K562 (cell line): ENCODE data around the gene ADARB2. TPM values are rescaled to one million over a fixed set of nuclear protein-coding genes. Genes with fewer than 3 reads are reported as not detected.

Experiments used
- ATAC-seq: fragments of 200-7000 bp; cut with Tn5 transposase; 3 replicates; pipeline ENCODE4 v1.9.1; 2020; ENCODE audit warnings: moderate library complexity
- BruUV-seq: library from RNA; stranded (reverse); fragments of 400-500 nt; replicated peaks from 2 replicates; lab custom pipeline; 2021; lab: Mats Ljungman, UMichigan
- CTCF ChIA-PET: fragments of 300-600 bp; formaldehyde crosslinking; extraction: SDS; loops from one replicate; lab custom pipeline; 2021; ENCODE audit warnings: low intra/inter-chr PET ratio; lab: Yijun Ruan, JAX
- POLR2A ChIA-PET: fragments of 300-600, 350-650 bp; sonication (Branson Sonifier 250); formaldehyde crosslinking; extraction: SDS; loops from one replicate; lab custom pipeline; 2021; ENCODE audit warnings: antibody characterized with exemption, inconsistent platforms; lab: Yijun Ruan, JAX
- DNase-seq, 4 experiments: peaks; one replicate each; pipeline versions ENCODE4 v3.0.0 to v3.0.0-alpha.2; 2011 to 2018; ENCODE audit warnings: low spot score in 3 of 4, mixed read lengths in 3 of 4; ENCODE audit errors: extremely low read depth in 1 of 4
- FAIRE-seq: peaks from 2 replicates; lab custom pipeline; 2011; peaks lifted over from hg19 to GRCh38; lab: Jason Lieb, UNC
- H2AFZ ChIP-seq: 2 replicates; pipeline ENCODE4 v1.6.0; 2011; ENCODE audit warnings: low read depth, low read length, control low read depth, inconsistent platforms
- H3K27ac ChIP-seq: fragments of 200-600 bp; 3 replicates; pipeline ENCODE4 v1.8.0; 2011; ENCODE audit warnings: low read depth, mild to moderate bottlenecking, control low read depth, inconsistent platforms, low read length, moderate library complexity, mixed read lengths; ENCODE audit errors: extremely low read depth
- H3K27me3 ChIP-seq, 2 experiments: fragments of 300-600 bp in 1 of 2; 2 replicates in 1 of 2; 3 replicates in 1 of 2; pipeline versions ENCODE4 v1.6.0 to v1.8.0; 2011; ENCODE audit warnings: inconsistent platforms in 2 of 2, low read length in 2 of 2, mild to moderate bottlenecking in 1 of 2, mixed read lengths in 1 of 2, moderate library complexity in 1 of 2; ENCODE audit not compliant: control insufficient read depth in 2 of 2, insufficient read depth in 2 of 2
- H3K36me3 ChIP-seq: fragments of 300-600 bp; 3 replicates; pipeline ENCODE4 v1.8.0; 2011; ENCODE audit warnings: mild to moderate bottlenecking, low read length, inconsistent platforms; ENCODE audit not compliant: control insufficient read depth, insufficient read depth
- H3K4me1 ChIP-seq, 2 experiments: fragments of 200-600 bp in 1 of 2; replicated peaks in 1 of 2; 2 replicates in 1 of 2; 3 replicates in 1 of 2; pipeline versions ENCODE4 v1.5.1 to v1.8.0; 2011; ENCODE audit warnings: inconsistent platforms in 2 of 2, low read length in 2 of 2, mild to moderate bottlenecking in 1 of 2, mixed read lengths in 1 of 2, moderate library complexity in 1 of 2; ENCODE audit not compliant: control insufficient read depth in 2 of 2, insufficient read depth in 2 of 2
- H3K4me2 ChIP-seq: 2 replicates; pipeline ENCODE4 v1.6.1; 2011; ENCODE audit warnings: low read length, control low read depth, inconsistent platforms, mixed read lengths; ENCODE audit not compliant: insufficient read depth
- H3K4me3 ChIP-seq: fragments of 200-600 bp; sonication (generic), shearing (Covaris generic); 2 replicates; pipeline ENCODE4 v1.5.1; 2016; ENCODE audit warnings: control low read depth, inconsistent platforms
- H3K79me2 ChIP-seq: fragments of 200-600 bp; 3 replicates; pipeline ENCODE4 v1.8.0; 2011; ENCODE audit warnings: low read length, inconsistent platforms; ENCODE audit not compliant: control insufficient read depth, insufficient read depth
- H3K9ac ChIP-seq, 2 experiments: 2 replicates each; pipeline versions ENCODE4 v1.6.0 to v1.6.1; 2011; ENCODE audit warnings: low read depth in 2 of 2, low read length in 2 of 2, control low read depth in 1 of 2, inconsistent platforms in 1 of 2, mild to moderate bottlenecking in 1 of 2, mixed read lengths in 1 of 2; ENCODE audit not compliant: insufficient read depth in 1 of 2
- H3K9me1 ChIP-seq: one replicate; pipeline ENCODE4 v1.6.0; 2011; ENCODE audit warnings: inconsistent platforms, mild to moderate bottlenecking, low read length, moderate library complexity; ENCODE audit not compliant: control insufficient read depth, insufficient read depth
- H3K9me3 ChIP-seq: replicated peaks from 2 replicates; pipeline ENCODE4 v1.5.1; 2011; ENCODE audit warnings: low read depth, low read length, inconsistent platforms; ENCODE audit not compliant: control insufficient read depth, insufficient read depth
- H4K20me1 ChIP-seq: replicated peaks from 2 replicates; pipeline ENCODE4 v1.6.1; 2011; ENCODE audit warnings: low read length, inconsistent platforms, mixed read lengths; ENCODE audit not compliant: control insufficient read depth, insufficient read depth
- CEBPZ ChIP-seq: fragments of 150-350 bp; IDR thresholded peaks from 2 replicates; pipeline ENCODE4 v1.6.1; 2014; ENCODE audit warnings: low read depth, mild to moderate bottlenecking, low read length, borderline replicate concordance
- COPS2 ChIP-seq: fragments of 450-650 bp; conservative IDR thresholded peaks from 2 replicates; pipeline ENCODE4 v1.6.1; 2016; ENCODE audit warnings: mild to moderate bottlenecking, moderate library complexity
- CTCF ChIP-seq, 3 experiments: IDR thresholded peaks in 2 of 3; conservative IDR thresholded peaks in 1 of 3; 2 replicates each; pipeline ENCODE4 v1.5.1; 2011 to 2012; ENCODE audit warnings: low read length in 3 of 3, mild to moderate bottlenecking in 3 of 3, control low read depth in 2 of 3, improper control_type of control experiment in 1 of 3, inconsistent platforms in 1 of 3, low read depth in 1 of 3, mixed read lengths in 1 of 3, moderate library complexity in 1 of 3; ENCODE audit not compliant: insufficient read depth in 2 of 3
- DLX4 ChIP-seq: fragments of 250-450 bp; sonication (Bioruptor Pico); IDR thresholded peaks from 2 replicates; pipeline ENCODE4 v1.6.1; 2021; ENCODE audit warnings: mild to moderate bottlenecking
- NBN ChIP-seq: fragments of 450-650 bp; IDR thresholded peaks from 2 replicates; pipeline ENCODE4 v1.6.1; 2016; ENCODE audit warnings: low read depth, mild to moderate bottlenecking
- SMAD2 ChIP-seq: fragments of 150-350 bp; IDR thresholded peaks from 2 replicates; pipeline ENCODE4 v1.6.1; 2014; ENCODE audit warnings: low read depth, mild to moderate bottlenecking, low read length
- TCF7L2 ChIP-seq: fragments of 150-350 bp; IDR thresholded peaks from 2 replicates; pipeline ENCODE4 v1.6.1; 2016; ENCODE audit warnings: low read depth, mild to moderate bottlenecking, low read length, moderate library complexity
- ZKSCAN1 ChIP-seq: fragments of 150-350 bp; IDR thresholded peaks from 2 replicates; pipeline ENCODE4 v1.6.1; 2016; ENCODE audit warnings: low read depth, low read length
- ZNF197 ChIP-seq: fragments of 200-800 bp; sonication (Bioruptor generic); IDR thresholded peaks from 2 replicates; pipeline ENCODE4 v1.6.1; 2016; ENCODE audit warnings: low read depth, missing genetic modification characterization, missing compliant biosample characterization
- ZNF695 ChIP-seq: fragments of 450-650 bp; formaldehyde crosslinking; IDR thresholded peaks from 2 replicates; pipeline ENCODE4 v1.4.0; 2020; ENCODE audit warnings: mild to moderate bottlenecking, moderate library complexity
- ZNF830 ChIP-seq: fragments of 250-450 bp; sonication (Bioruptor Pico); IDR thresholded peaks from 2 replicates; pipeline ENCODE4 v1.5.0; 2021; ENCODE audit warnings: mild to moderate bottlenecking
- WGBS: fragments of 100-300 bp; shearing (Covaris generic); methylation state at CpG from one replicate; pipeline ENCODE4 v1.1.6; 2016; ENCODE audit warnings: low coverage, mixed read lengths; ENCODE audit not compliant: insufficient coverage; ENCODE audit errors: missing lambda C conversion rate; 5-methylcytosine and 5-hydroxymethylcytosine counted together
- in situ Hi-C: fragments of 300-500 bp; cut with MboI; formaldehyde crosslinking; loops from 4 replicates; pipeline ENCODE4 v1.15.0; 2018; ENCODE audit warnings: inconsistent platforms, mixed read lengths
- intact Hi-C: fragments of 100-400 bp; cut with micrococcal nuclease; formaldehyde crosslinking; loops from 2 replicates; pipeline ENCODE4 v1.14.2; 2022
- polyA plus RNA-seq, 8 experiments: library from polyadenylated mRNA; depleted of rRNA in 4 of 8; stranded (reverse) in 5 of 8; unstranded in 3 of 8; fragments of >200 nt; fragmentation: Nextera tagmentation in 2 of 8; fragmentation: Illumina TruSeq in 1 of 8; extraction: Ambion mirVana in 2 of 8; extraction: Trizol in 1 of 8; gene quantifications; 2 replicates each; pipeline versions ENCODE4 v1.2.1 to v1.2.3, GENCODE V29; 2011 to 2014; ENCODE audit warnings: inconsistent platforms in 1 of 8, missing spikeins in 1 of 8
- total RNA-seq, 7 experiments: library from RNA; depleted of rRNA in 6 of 7; stranded (reverse); fragments of >200 nt in 6 of 7; fragmentation: Illumina TruSeq in 2 of 7; extraction: Trizol in 2 of 7; gene quantifications; 2 replicates each; pipeline versions ENCODE4 v1.2.1 to v1.2.3, GENCODE V29; 2011 to 2021; ENCODE audit warnings: low replicate concordance in 1 of 7
- TF ChIP-seq, protein P1 (sequence below): fragments of 200-800 bp; sonication (Bioruptor generic); IDR thresholded peaks from 2 replicates; pipeline ENCODE4 v1.6.1; 2017; ENCODE audit warnings: missing genetic modification characterization, missing compliant biosample characterization
- TF ChIP-seq, protein P2 (sequence below): fragments of 450-650 bp; formaldehyde crosslinking; conservative IDR thresholded peaks from 2 replicates; pipeline ENCODE4 v1.4.0; 2022; ENCODE audit warnings: mild to moderate bottlenecking, missing genetic modification characterization

The ADARB2 gene
- total and polyA plus RNA-seq, 9 of the 15 experiments (the other 6 are each of a cell fraction or from before 2014, with no cell fraction given), result not detected

DNA sequence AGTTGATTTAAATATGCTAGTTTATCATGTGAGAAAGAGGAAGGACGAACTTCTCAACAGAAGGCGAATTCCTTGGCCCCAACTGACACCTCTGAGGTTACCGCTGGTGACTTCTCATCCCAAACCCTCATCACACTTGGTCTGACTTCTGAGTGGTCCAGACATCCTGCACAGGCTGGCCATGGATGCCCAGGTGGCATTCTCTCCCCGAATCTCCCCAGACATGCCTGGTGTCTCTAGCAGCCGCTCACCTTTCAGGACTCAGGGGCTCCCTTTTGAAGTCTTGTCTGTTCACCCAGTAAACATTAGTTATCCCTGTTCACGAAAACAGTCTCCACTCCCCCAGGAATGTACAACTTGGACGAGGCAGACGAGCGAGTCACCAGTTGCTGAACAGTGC, 157.7 kb downstream of the ADARB2 start (continued):
- TF ChIP-seq CTCF (IDR thresholded peaks at IDR 0.05 in 2 of 3, conservative IDR thresholded peaks at IDR 0.05 in 1 of 3; ENCODE audit: insufficient read depth in 2 of 3, low read depth in 1 of 3, low read length in 3 of 3), result no peak
- no peak for TF ChIP-seq ZKSCAN1
- no peak for TF ChIP-seq NBN
- TF ChIP-seq SMAD2, result no peak
- TF ChIP-seq, all 486 proteins: peak for 0

- POLR2A ChIA-PET, result no interaction called here
- Histone ChIP-seq H3K9me3 (no peaks in the 10 kb centered on the region), H3K36me3 (no peaks in the 10 kb centered on the region), H3K27ac (no peak overlapping the region), H3K79me2 (no peaks in the 10 kb centered on the region), H3K27me3 (peaks cover 3 to 20% of the 10 kb centered on the region in 2 experiments; a peak in 4 of 5 replicates), H3K4me2 (no peak overlapping the region), H4K20me1 (peaks cover 5% of the 10 kb centered on the region; the same call in 1 of the 2 replicates), H3K9ac (no peak overlapping the region), H3K4me1 (no peaks in the 10 kb centered on the region), H2AFZ (no peak overlapping the region), H3K4me3 (no peak overlapping the region), H3K9me1 (no peaks in the 10 kb centered on the region)
- 2% methylated on average over 7 of the region's 7 CpGs for WGBS
- in situ Hi-C loops, result no loop called here
- CTCF ChIA-PET, result no interaction called here
- ATAC-seq, result no peak
- DNase-seq, result no peak
- no peak for FAIRE-seq
- intact Hi-C loops, result no loop called here
- BruUV-seq, result no TSS peak
- TF ChIP-seq, protein P1, sequence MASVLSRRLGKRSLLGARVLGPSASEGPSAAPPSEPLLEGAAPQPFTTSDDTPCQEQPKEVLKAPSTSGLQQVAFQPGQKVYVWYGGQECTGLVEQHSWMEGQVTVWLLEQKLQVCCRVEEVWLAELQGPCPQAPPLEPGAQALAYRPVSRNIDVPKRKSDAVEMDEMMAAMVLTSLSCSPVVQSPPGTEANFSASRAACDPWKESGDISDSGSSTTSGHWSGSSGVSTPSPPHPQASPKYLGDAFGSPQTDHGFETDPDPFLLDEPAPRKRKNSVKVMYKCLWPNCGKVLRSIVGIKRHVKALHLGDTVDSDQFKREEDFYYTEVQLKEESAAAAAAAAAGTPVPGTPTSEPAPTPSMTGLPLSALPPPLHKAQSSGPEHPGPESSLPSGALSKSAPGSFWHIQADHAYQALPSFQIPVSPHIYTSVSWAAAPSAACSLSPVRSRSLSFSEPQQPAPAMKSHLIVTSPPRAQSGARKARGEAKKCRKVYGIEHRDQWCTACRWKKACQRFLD (CRISPR knock-in tag), result no peak
- TF ChIP-seq COPS2, result no peak
- TF ChIP-seq TCF7L2, result no peak
- TF ChIP-seq ZNF830 (CRISPR knock-in tag), result no peak
- TF ChIP-seq ZNF695, result no peak
- no peak for TF ChIP-seq DLX4 (CRISPR knock-in tag)
- TF ChIP-seq CEBPZ, result no peak
- TF ChIP-seq, protein P2, sequence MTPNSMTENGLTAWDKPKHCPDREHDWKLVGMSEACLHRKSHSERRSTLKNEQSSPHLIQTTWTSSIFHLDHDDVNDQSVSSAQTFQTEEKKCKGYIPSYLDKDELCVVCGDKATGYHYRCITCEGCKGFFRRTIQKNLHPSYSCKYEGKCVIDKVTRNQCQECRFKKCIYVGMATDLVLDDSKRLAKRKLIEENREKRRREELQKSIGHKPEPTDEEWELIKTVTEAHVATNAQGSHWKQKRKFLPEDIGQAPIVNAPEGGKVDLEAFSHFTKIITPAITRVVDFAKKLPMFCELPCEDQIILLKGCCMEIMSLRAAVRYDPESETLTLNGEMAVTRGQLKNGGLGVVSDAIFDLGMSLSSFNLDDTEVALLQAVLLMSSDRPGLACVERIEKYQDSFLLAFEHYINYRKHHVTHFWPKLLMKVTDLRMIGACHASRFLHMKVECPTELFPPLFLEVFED (CRISPR knock-in tag), result no peak
- no peak for TF ChIP-seq ZNF197 (CRISPR knock-in tag)
Observed at GRCh38 chr10:1579141-1579491, 158.2 kb downstream of the ADARB2 start.
